Measurements from ENCODE around the gene GGACT.
"Not testable (repeated sequence)": the region's sequence is repeated elsewhere in the genome, so short reads cannot be mapped to it uniquely, and the experiment has no call there.

Gene GGACT

GRCh38 chr13:100588331-100589177, at the start of gene GGACT:
TSS of gene GGACT (minus strand) at chr13:100588789. CDS start at chr13:100532591, 56,198 bp downstream.
- DNase-seq, result peak; percentile 70 to 84

DNA sequence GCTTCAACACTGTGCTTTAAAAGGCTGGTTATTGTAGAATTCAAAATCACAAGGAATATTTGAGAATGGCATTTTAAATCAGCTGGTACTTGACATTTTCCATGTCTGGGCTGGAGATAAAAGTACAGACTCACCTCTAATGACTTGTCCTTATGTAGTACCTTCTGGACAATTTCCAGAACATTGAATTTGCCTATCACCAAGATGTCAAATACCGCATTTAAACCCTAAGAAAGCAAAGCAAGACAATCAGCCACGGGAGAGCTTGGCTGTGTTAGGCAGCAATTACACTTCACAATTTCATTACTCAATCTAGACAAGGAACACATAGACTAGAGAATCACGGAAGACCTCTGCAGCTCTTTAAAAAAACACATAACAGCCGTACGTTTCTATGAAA, 49.2 kb upstream of the GGACT start:
- DNase-seq, result peak in 1 of 2 experiments; percentile 31

DNA sequence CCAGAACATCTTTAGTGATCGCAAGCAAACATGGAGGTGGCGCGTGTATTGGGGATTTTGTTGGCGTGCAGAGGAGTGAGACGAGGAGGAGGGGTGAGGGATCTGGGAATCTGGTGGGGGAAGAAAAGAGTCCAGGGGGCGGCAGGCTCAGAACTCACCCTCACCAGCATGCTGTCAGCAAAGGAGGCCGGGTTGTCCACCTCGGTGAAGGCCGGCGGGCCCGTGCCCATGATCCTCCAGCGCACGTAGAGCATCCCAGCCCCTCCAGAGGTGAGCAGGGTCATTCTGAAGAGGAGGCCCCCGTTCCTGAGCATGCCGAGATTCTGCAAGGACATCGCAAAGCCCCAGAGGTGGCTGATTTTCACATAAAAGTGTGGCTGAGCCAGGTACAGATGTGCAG, 48.8 kb upstream of the GGACT start:
- no peak for DNase-seq

DNA sequence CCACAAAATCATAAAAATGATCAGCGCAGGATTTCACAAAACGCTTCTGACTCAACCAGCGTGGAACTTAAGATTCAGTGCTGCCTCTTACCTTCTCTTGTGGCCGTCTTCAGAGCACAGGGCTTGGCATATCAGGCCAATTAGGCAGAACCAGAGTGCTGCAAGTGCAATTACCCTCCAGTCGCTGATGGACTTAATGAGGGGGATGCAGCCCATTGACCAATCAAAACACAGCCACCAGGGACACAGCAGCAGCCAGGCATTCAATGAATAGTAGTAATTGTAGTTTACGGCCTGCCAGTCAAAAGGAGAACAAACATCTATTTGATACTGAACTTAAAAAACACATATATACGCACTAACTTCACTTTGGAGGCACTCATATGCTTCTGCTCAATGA, 47.9 kb upstream of the GGACT start:
- peak; percentile 73 to 94 for DNase-seq

- peak; percentile 61 to 81 for DNase-seq
Measured at GRCh38 chr13:100636004-100636403, 47.4 kb upstream of the GGACT start.

DNA sequence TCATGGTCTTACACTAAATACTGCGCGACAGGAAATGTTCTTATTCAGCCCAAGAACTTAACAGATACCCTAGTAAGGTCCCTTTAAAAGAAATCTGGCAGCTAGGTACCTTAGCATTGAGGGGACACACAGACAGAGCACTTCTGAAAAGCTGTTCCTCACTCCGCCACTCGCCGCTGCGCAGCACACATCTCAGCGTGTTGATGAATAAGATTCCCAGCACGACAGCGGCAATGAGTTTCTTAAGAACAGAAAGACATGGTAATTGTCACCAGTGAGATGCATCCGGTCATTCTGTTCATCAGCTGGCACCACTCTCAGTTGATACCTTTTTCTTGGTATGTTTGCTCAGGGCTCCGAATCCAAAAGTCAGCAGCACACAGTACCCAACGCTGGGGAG, 46.1 kb upstream of the GGACT start:
- no peak for DNase-seq

DNA sequence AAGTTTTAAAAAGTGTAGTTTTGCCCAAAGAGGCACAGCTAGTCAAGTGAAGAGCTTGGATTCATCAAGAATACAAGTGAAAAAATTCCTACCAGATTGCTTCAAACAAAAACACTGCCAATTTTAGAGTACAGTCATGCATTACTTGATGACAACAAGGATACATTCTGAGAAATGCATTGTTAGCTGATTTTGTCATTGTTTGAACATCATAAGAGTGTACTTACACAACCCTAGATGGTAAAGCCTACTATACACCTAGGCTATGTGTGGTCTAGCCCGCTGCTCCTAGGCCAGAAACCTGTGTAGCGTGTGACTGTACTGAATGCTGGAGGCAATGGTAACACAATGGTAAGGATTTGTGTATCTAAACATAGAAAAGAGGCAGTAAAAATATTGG, 44.9 kb upstream of the GGACT start:
- DNase-seq, result no peak

DNA sequence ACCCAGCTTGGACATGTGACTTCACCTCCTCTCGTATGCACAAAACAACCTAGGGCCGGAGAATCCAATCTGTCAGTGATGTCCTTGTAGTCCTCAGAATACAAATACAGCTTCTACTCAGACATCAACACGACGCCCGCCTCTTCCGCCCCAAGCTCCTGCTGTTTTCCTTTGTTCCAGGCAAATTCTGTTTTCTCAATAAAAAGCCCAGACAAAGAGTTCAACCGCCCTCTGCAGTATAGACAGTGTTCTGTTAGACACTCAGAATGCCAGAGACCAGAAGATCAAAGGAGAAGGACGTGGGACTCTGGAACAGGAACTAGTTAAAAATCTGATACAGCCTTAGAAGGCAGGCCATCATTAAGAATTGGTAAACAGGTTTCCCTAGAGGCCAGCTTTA, 42.0 kb upstream of the GGACT start:
- peak; percentile 69 to 93 for DNase-seq

DNA sequence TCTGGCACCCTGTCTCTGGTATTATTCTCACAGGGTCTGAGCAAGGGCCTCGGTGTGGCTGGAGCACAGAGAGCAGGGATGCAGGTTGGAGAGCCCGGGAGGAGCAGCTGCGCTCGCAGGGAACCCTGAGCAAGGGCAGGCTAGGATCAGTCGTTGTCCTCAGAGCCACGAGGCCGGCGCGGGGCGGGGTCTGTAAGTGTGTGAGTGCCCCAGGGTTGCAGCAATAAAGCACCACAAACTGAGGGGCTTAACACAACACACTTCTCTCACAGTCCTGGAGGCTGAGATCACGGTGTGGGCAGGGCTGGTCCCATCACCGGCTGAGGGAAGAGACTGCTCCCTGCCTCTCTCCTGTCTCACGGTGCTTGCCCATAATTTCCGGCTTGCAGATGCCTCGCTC, 38.5 kb upstream of the GGACT start:
- DNase-seq, result no peak

GRCh38 chr13:100625447-100625846, 36.9 kb upstream of the GGACT start:
- no peak for DNase-seq

GRCh38 chr13:100620792-100621191, 32.2 kb upstream of the GGACT start:
- DNase-seq, result no peak

- DNase-seq, result no peak
Measured at GRCh38 chr13:100619940-100620339, 31.4 kb upstream of the GGACT start.

DNA sequence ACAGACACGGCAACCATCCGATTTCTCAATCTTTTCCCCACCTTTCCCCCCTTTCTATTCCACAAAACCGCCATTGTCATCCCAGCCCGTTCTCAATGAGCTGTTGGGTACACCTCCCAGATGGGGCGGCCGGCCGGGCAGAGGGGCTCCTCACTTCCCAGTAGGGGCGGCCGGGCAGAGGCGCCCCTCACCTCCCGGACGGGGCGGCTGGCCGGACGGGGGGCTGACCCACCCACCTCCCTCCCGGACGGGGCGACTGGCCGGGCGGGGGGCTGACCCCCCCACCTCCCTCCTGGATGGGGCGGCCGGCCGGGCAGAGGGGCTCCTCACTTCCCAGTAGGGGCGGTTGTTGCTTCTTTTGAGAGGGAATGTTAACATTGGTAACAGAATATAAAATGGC, 30.3 kb upstream of the GGACT start:
- not testable (repeated sequence) for DNase-seq

DNA sequence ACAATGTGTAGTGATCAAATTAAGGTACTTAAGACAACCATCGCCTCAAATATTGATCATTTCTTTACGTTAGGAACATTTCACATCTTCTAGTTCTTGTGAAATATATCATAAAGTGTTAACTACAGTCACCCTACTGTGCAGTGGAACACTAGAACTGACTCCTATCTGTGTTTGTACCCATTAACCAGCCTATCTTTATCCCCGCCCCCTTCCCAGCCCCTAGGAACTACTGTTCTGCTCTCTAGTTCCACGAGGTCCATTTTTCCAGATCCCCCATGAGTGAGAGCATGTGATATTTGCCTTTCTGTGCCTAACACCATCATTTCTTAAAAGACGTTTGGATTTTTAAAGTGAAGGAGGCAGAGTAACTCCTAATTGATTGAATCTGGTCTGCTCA, 24.4 kb upstream of the GGACT start:
- DNase-seq, result no peak

DNA sequence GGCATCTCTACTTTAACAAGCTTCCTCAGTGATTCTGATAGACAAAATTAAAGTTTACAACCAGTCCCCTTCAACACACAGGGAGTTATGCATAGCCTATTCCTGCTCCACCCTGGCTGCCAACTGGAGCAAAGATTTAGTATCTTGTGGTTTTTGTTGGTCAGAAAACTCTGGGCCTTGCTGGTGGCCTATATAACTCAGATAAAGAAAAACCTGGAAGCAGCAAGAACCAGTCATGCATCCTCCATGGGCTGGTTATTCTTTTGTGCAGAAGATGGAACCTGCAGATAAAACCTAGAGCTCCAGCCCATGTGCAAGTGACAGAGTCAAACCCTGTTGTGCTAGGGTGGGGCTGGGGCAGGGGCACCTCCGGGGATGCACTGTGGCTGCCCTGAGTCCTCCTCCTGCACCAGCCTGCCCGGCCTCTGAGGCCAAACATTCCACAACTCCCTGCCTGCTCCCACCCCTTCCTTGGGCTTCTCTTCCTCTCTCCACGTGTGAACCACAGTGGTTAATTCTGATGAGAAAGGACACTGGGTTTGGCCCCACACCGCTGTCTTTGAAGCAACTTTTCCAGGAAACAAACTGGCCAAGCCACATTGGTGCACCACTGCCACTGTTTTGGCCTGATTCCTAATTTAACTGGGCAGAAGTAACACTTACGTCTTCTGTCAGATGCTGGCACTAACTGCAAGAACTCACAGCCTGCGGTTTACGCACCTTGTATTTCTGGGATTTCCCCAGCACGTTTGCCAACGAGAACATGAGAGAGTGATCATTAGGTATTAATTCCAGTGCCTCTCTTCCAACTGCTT, 23.3 kb upstream of the GGACT start:
- DNase-seq, result no peak

- no peak for DNase-seq
Measured at GRCh38 chr13:100610391-100611347, 22.1 kb upstream of the GGACT start.

DNA sequence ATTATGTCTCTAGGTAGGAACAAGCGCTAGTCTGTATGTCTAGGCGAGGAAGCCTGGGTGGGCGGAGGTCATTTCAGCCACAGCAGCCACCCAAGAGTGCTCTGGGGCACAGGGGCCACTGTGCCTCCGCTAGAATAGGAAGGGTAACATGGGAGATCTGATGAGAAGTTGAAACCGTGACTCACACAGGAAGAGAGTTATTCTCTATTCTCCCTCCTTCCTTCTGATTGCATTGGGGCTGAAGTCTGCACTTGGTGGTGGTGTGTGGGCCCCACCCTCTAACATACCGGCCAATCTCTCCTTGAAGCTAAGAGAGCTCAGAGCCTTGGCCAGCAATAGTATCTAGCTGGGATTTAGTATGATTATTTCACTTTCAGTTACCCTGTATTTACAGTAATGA, 20.3 kb upstream of the GGACT start:
- DNase-seq, result no peak

GRCh38 chr13:100608489-100608888, 19.9 kb upstream of the GGACT start:
- DNase-seq, result no peak

GRCh38 chr13:100604918-100605710, 16.5 kb upstream of the GGACT start:
- no peak for DNase-seq

- DNase-seq, result no peak
Measured at GRCh38 chr13:100602493-100603111, 14.0 kb upstream of the GGACT start.

- no peak for DNase-seq
Measured at GRCh38 chr13:100601716-100602115, 13.1 kb upstream of the GGACT start.

GRCh38 chr13:100600915-100601314, 12.3 kb upstream of the GGACT start:
- DNase-seq, result no peak

Data from NCI-H2081 (cell line).